Measurements from ENCODE around the gene MRC2. TPM values are rescaled to one million over a fixed set of nuclear protein-coding genes. Genes with fewer than 3 reads are reported as not detected.

The MRC2 gene
- total RNA-seq, 1 donor from 2014 or later, result 418 TPM

DNA sequence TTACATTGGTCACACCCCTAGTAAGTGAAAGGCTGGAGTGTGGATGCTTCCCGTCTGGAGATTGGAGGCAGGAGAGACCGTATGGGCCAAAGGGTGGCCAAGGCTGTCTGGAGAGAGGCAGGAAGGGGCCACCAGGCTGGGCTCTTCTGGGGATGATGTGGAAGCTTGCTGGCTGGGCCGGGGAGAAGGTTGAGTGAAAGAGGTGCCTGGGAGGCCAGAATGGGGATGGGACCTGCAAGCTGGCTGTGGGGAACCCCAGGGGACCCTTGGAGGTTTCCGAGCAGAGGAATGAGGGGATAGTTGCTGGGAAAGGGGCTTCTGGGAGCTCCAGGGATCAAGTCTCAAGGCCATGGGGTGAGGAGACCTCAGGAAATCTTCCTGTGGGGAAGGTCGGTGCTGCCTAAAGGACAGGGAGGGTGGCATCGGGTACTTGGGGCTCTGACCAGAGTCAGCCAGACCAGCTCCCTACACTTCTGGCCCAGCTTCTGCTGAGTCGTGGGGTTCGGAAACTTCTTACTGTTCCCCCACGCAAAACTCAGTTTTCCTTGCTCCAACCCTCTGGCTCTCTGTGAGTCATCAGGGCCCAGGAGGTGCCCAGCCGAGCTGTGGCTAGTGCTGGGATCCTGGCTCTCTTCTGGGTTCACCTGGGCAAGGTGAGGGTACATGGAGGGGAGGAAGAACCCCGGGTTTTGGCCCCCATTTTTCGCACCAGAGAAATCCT lies 3.1 kb downstream of the MRC2 start:
- no peaks in the 10 kb centered on the region for H3K27me3 Mint-ChIP-seq (ENCODE audit: unreplicated experiment)
- peaks cover 74% of the 10 kb centered on the region for H3K4me1 Mint-ChIP-seq (ENCODE audit: unreplicated experiment)
- H3K9me3 Mint-ChIP-seq (ENCODE audit: unreplicated experiment), result no peaks in the 10 kb centered on the region
- TF ChIP-seq, protein P1, sequence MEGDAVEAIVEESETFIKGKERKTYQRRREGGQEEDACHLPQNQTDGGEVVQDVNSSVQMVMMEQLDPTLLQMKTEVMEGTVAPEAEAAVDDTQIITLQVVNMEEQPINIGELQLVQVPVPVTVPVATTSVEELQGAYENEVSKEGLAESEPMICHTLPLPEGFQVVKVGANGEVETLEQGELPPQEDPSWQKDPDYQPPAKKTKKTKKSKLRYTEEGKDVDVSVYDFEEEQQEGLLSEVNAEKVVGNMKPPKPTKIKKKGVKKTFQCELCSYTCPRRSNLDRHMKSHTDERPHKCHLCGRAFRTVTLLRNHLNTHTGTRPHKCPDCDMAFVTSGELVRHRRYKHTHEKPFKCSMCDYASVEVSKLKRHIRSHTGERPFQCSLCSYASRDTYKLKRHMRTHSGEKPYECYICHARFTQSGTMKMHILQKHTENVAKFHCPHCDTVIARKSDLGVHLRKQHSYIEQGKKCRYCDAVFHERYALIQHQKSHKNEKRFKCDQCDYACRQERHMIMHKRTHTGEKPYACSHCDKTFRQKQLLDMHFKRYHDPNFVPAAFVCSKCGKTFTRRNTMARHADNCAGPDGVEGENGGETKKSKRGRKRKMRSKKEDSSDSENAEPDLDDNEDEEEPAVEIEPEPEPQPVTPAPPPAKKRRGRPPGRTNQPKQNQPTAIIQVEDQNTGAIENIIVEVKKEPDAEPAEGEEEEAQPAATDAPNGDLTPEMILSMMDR (IDR thresholded peaks at IDR 0.05), result no peak
- H3K36me3 Mint-ChIP-seq (ENCODE audit: unreplicated experiment), result peaks cover 18% of the 10 kb centered on the region
- H3K4me3 Mint-ChIP-seq (ENCODE audit: unreplicated experiment), result peak overlapping the region; percentile 95
- peak overlapping the region; percentile 99 for H3K27ac Mint-ChIP-seq (ENCODE audit: unreplicated experiment)
- DNase-seq (ENCODE audit: extremely low spot score, unreplicated experiment), result no peak

DNA sequence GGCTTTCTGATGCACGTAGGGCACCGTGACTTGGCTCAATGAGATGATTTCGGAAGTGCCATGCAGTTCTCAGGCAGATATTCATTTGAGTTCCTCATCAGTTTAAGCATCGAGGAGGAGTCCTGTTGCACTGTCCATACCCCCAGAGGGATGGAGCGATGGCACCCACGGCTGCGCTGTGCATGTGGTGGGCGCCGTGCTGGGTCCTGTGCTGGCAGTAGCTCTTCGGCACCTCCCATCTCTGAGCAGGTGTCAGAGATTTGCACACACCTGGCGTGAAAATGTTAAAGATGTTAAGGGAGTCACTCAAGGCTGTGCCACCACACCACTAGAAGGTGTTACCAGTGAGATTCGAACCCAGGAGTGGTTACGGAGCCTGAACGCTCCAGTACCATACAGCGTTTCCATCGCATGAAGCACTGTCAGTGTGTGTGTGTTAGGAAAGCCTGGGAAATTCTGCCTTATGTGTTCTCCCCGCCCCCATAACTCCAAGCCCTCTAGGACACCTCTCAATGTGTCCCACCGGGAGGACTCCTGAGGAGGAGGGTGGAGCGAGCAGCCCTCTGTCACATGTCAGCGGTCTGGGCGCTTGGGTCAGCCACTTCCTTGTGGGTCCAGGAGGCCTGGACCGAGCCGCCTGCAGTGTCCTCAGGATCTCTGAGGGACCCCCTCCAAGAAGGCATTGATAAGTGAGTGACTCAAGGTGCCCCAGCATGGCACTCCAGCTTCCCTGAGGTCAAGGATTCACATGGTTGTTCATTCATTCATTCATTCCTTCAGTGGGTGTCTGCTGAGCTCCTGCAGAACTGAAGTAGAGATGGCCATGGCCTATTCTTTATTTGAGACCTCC lies 3.8 kb downstream of the MRC2 start:
- Mint-ChIP-seq H3K4me1 (ENCODE audit: unreplicated experiment) (peaks cover 68% of the 10 kb centered on the region), H3K27me3 (ENCODE audit: unreplicated experiment) (no peaks in the 10 kb centered on the region), H3K4me3 (ENCODE audit: unreplicated experiment) (peak overlapping the region; percentile 95), H3K27ac (ENCODE audit: unreplicated experiment) (peak overlapping the region; percentile 99), H3K36me3 (ENCODE audit: unreplicated experiment) (peaks cover 19% of the 10 kb centered on the region), H3K9me3 (ENCODE audit: unreplicated experiment) (no peaks in the 10 kb centered on the region)
- DNase-seq (ENCODE audit: extremely low spot score, unreplicated experiment), result no peak
- TF ChIP-seq, protein P1 (IDR thresholded peaks at IDR 0.05), result no peak

DNA sequence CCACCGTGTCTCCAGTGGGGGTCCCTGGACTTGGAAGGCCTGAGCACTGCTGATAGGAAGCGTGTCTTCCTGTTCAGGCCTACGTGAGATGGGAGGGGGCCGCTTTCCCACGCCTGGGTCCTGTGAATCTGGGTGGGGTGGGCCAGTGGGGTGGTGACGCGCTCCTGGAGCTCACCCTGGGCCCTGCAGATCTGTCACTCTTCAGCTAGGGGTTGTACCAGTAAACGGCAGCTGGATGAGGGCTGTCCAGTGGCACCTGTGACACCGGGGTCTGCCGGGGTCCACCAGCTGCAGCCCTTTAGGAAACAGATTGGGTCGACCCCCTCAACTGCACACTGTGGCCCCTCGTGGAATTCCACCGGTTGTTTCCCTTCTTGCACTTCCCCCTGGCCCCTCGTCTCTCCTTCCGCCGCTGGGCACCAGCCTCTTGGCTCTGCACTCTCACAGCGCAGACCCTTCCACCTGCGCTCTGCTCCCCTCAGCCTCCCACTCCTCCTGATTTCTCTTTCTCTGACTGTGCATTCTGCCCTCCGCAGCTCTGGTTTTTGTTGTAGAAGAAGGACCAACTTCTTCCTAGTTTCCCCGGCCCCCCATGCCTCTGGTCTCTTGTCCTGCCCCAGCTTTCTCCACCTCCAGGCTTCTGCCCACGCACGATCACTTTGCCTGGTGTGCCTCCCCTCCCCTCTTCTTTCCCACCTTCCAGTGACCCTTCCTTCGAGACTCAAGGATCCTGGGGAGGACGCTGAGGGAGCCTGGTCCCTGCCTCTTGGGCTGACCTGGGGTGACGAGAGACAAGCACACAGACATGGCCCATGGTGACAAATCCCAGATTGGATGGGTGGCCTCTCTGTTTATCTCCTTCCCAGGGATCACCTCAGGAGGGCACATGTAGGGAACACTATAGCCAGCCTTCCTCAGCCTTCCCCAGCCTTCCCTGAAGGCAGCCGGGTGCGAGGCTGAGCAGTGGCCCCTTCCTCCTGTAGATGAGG lies 4.8 kb downstream of the MRC2 start:
- DNase-seq (ENCODE audit: extremely low spot score, unreplicated experiment), result no peak
- no peaks in the 10 kb centered on the region for H3K9me3 Mint-ChIP-seq (ENCODE audit: unreplicated experiment)
- peaks cover 62% of the 10 kb centered on the region for H3K4me1 Mint-ChIP-seq (ENCODE audit: unreplicated experiment)
- TF ChIP-seq, protein P1 (IDR thresholded peaks at IDR 0.05), result no peak
- peak overlapping the region; percentile 91 for H3K27ac Mint-ChIP-seq (ENCODE audit: unreplicated experiment)
- no peak overlapping the region for H3K4me3 Mint-ChIP-seq (ENCODE audit: unreplicated experiment)
- peaks cover 19% of the 10 kb centered on the region for H3K36me3 Mint-ChIP-seq (ENCODE audit: unreplicated experiment)
- no peaks in the 10 kb centered on the region for H3K27me3 Mint-ChIP-seq (ENCODE audit: unreplicated experiment)

DNA sequence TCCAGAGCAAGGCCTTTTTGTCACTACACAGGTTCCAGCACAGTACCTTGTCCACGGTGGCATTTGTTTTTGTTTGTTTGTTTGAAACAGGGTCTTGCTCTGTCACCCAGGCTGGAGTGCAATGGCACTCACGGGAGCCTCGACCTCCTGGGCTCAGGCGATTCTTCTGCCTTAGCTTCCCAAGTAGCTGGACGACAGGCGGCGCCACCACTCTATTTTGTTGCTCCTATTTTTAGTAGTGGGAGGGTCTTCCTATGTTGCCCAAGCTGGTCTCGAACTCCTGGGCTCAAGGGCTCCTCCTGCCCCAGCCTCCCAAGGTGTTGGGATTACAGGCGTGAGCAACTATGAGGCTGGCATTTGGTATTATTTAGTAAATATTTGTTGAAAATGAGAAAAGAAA lies 10.3 kb downstream of the MRC2 start:
- peak overlapping the region; percentile 60 for H3K27ac Mint-ChIP-seq (ENCODE audit: unreplicated experiment)
- peaks cover 52% of the 10 kb centered on the region for H3K4me1 Mint-ChIP-seq (ENCODE audit: unreplicated experiment)
- H3K36me3 Mint-ChIP-seq (ENCODE audit: unreplicated experiment), result peaks cover 21% of the 10 kb centered on the region
- no peak overlapping the region for H3K4me3 Mint-ChIP-seq (ENCODE audit: unreplicated experiment)
- TF ChIP-seq, protein P1 (IDR thresholded peaks at IDR 0.05), result peak; percentile 8
- no peaks in the 10 kb centered on the region for H3K27me3 Mint-ChIP-seq (ENCODE audit: unreplicated experiment)
- H3K9me3 Mint-ChIP-seq (ENCODE audit: unreplicated experiment), result no peaks in the 10 kb centered on the region
- no peak for DNase-seq (ENCODE audit: extremely low spot score, unreplicated experiment)
